Astrocyte (in vitro differentiated cells and primary cell): ENCODE results near the gene AMZ1. TPM values are rescaled to one million over a fixed set of nuclear protein-coding genes. Genes with fewer than 3 reads are reported as not detected.
A peak's percentile ranks its signal among the peaks of the same experiment; 100 is the strongest.

ENCODE experiments used
- DNase-seq: peaks from one replicate; pipeline ENCODE4 v3.0.0-alpha.2; 2010; ENCODE audit warnings: low read depth
- FAIRE-seq: peaks from 2 replicates; lab custom pipeline; 2011; peaks lifted over from hg19 to GRCh38; lab: Jason Lieb, UNC
- H2AFZ ChIP-seq: 2 replicates; pipeline ENCODE4 v1.6.0; 2012; ENCODE audit warnings: low read depth, low read length, inconsistent platforms
- H3K27ac ChIP-seq: 2 replicates; pipeline ENCODE4 v1.5.1; 2011; ENCODE audit warnings: low read depth, low read length, inconsistent platforms
- H3K27me3 ChIP-seq: 2 replicates; pipeline ENCODE4 v1.6.0; 2011; ENCODE audit warnings: low read length, inconsistent platforms; ENCODE audit not compliant: insufficient read depth
- H3K36me3 ChIP-seq: 2 replicates; pipeline ENCODE4 v1.5.1; 2011; ENCODE audit warnings: low read length, inconsistent platforms; ENCODE audit not compliant: insufficient read depth
- H3K4me1 ChIP-seq: 2 replicates; pipeline ENCODE4 v1.5.1; 2011; ENCODE audit warnings: low read length, inconsistent platforms; ENCODE audit not compliant: insufficient read depth
- H3K4me2 ChIP-seq: 2 replicates; pipeline ENCODE4 v1.6.0; 2012; ENCODE audit warnings: low read length, inconsistent platforms
- H3K4me3 ChIP-seq: 2 replicates; pipeline ENCODE4 v1.5.1; 2011; ENCODE audit warnings: low read depth, mild to moderate bottlenecking, low read length, inconsistent platforms; ENCODE audit not compliant: insufficient read depth
- H3K79me2 ChIP-seq: 2 replicates; pipeline ENCODE4 v1.6.0; 2012; ENCODE audit warnings: mild to moderate bottlenecking, low read length, inconsistent platforms; ENCODE audit not compliant: insufficient read depth
- H3K9ac ChIP-seq: 2 replicates; pipeline ENCODE4 v1.6.0; 2012; ENCODE audit warnings: mild to moderate bottlenecking, low read length, inconsistent platforms
- H3K9me3 ChIP-seq: 2 replicates; pipeline ENCODE4 v1.5.1; 2012; ENCODE audit warnings: low read depth, mild to moderate bottlenecking, low read length, inconsistent platforms; ENCODE audit not compliant: insufficient read depth
- H4K20me1 ChIP-seq: 2 replicates; pipeline ENCODE4 v1.6.0; 2012; ENCODE audit warnings: low read length, inconsistent platforms; ENCODE audit not compliant: insufficient read depth
- H3K27ac Mint-ChIP-seq: one replicate; pipeline ENCODE4 v1.8.0; 2021; ENCODE audit warnings: mild to moderate bottlenecking, mixed read lengths; ENCODE audit not compliant: unreplicated experiment
- H3K27me3 Mint-ChIP-seq: one replicate; pipeline ENCODE4 v1.8.0; 2021; ENCODE audit warnings: low read depth, mixed read lengths; ENCODE audit not compliant: unreplicated experiment
- H3K36me3 Mint-ChIP-seq: one replicate; pipeline ENCODE4 v1.8.0; 2021; ENCODE audit warnings: low read depth, mixed read lengths; ENCODE audit not compliant: unreplicated experiment
- H3K4me1 Mint-ChIP-seq: one replicate; pipeline ENCODE4 v1.8.0; 2021; ENCODE audit warnings: low read depth, mixed read lengths; ENCODE audit not compliant: unreplicated experiment
- H3K4me3 Mint-ChIP-seq: one replicate; pipeline ENCODE4 v1.8.0; 2021; ENCODE audit warnings: mild to moderate bottlenecking, moderate library complexity, mixed read lengths; ENCODE audit not compliant: unreplicated experiment
- H3K9me3 Mint-ChIP-seq: one replicate; pipeline ENCODE4 v1.8.0; 2021; ENCODE audit warnings: mild to moderate bottlenecking, mixed read lengths; ENCODE audit not compliant: unreplicated experiment
- CTCF ChIP-seq: IDR thresholded peaks from 2 replicates; pipeline ENCODE4 v1.5.1; 2011; ENCODE audit warnings: low read depth, mild to moderate bottlenecking, inconsistent platforms, low read length, moderate library complexity; ENCODE audit not compliant: insufficient read depth
- EZH2 ChIP-seq: IDR thresholded peaks from 2 replicates; pipeline ENCODE4 v1.6.1; 2012; ENCODE audit warnings: mild to moderate bottlenecking, low read length, inconsistent platforms; ENCODE audit not compliant: insufficient read depth
- total RNA-seq: library from RNA; stranded (reverse); gene quantifications from 2 replicates; pipeline ENCODE4 v1.2.1, GENCODE V29; 2021

The AMZ1 gene
- total RNA-seq, 1 donor from 2014 or later = 3.4 TPM

- peaks cover 24% of the 10 kb centered on the region for H3K36me3 Mint-ChIP-seq
- no peaks in the 10 kb centered on the region for H3K27me3 Mint-ChIP-seq
- no peak overlapping the region for H3K4me3 Mint-ChIP-seq
- FAIRE-seq (no peak), DNase-seq (no peak)
- no peaks in the 10 kb centered on the region for H3K36me3 ChIP-seq
- H3K9me3 Mint-ChIP-seq = peaks cover 5% of the 10 kb centered on the region
- peaks cover 46% of the 10 kb centered on the region for H3K79me2 ChIP-seq
- peaks cover 25% of the 10 kb centered on the region for H3K4me1 ChIP-seq
- H3K27me3 ChIP-seq = no peaks in the 10 kb centered on the region
- H3K4me2 ChIP-seq = no peak overlapping the region
- TF ChIP-seq CTCF (no peak), EZH2 (no peak)
- H3K4me1 Mint-ChIP-seq = peaks cover 39% of the 10 kb centered on the region
- H4K20me1 ChIP-seq = peaks cover 8% of the 10 kb centered on the region
- no peak overlapping the region for H3K9ac ChIP-seq
- no peak overlapping the region for H3K27ac Mint-ChIP-seq
- no peaks in the 10 kb centered on the region for H3K9me3 ChIP-seq
- H3K4me3 ChIP-seq = no peak overlapping the region
- no peak overlapping the region for H2AFZ ChIP-seq
- H3K27ac ChIP-seq = no peak overlapping the region
These were observed 67.5 kb downstream of the AMZ1 start for GRCh38 chr7:2755531-2755930.

- FAIRE-seq = no peak
- TF ChIP-seq EZH2 = no peak
- no peak for TF ChIP-seq CTCF
- Histone ChIP-seq H3K9me3 (no peaks in the 10 kb centered on the region), H3K27ac (peak overlapping the region; percentile 97), H3K4me2 (peak overlapping the region; percentile 77), H2AFZ (no peak overlapping the region), H3K27me3 (no peaks in the 10 kb centered on the region), H3K79me2 (peaks cover 45% of the 10 kb centered on the region), H3K4me3 (peak overlapping the region; percentile 24), H4K20me1 (peaks cover 3% of the 10 kb centered on the region), H3K9ac (peak overlapping the region; percentile 72), H3K36me3 (no peaks in the 10 kb centered on the region), H3K4me1 (peaks cover 31% of the 10 kb centered on the region)
- peaks cover 56% of the 10 kb centered on the region for H3K4me1 Mint-ChIP-seq
- no peaks in the 10 kb centered on the region for H3K27me3 Mint-ChIP-seq
- peaks cover 30% of the 10 kb centered on the region for H3K36me3 Mint-ChIP-seq
- DNase-seq = no peak
- peak overlapping the region; percentile 96 for H3K27ac Mint-ChIP-seq
- H3K4me3 Mint-ChIP-seq = peak overlapping the region; percentile 2
- H3K9me3 Mint-ChIP-seq = peaks cover 4% of the 10 kb centered on the region
These were observed 69.4 kb downstream of the AMZ1 start for GRCh38 chr7:2757361-2757903.
